CD4-positive, alpha-beta T cell treated with Interleukin-10 for 1 hour (primary cell): ENCODE data around the gene NENF.
"Not testable (repeated sequence)": the region's sequence is repeated elsewhere in the genome, so short reads cannot be mapped to it uniquely, and the experiment has no call there.

Experiments
- DNase-seq: peaks from one replicate; pipeline ENCODE4 v3.0.0-alpha.2; 2020

NENF gene

DNA sequence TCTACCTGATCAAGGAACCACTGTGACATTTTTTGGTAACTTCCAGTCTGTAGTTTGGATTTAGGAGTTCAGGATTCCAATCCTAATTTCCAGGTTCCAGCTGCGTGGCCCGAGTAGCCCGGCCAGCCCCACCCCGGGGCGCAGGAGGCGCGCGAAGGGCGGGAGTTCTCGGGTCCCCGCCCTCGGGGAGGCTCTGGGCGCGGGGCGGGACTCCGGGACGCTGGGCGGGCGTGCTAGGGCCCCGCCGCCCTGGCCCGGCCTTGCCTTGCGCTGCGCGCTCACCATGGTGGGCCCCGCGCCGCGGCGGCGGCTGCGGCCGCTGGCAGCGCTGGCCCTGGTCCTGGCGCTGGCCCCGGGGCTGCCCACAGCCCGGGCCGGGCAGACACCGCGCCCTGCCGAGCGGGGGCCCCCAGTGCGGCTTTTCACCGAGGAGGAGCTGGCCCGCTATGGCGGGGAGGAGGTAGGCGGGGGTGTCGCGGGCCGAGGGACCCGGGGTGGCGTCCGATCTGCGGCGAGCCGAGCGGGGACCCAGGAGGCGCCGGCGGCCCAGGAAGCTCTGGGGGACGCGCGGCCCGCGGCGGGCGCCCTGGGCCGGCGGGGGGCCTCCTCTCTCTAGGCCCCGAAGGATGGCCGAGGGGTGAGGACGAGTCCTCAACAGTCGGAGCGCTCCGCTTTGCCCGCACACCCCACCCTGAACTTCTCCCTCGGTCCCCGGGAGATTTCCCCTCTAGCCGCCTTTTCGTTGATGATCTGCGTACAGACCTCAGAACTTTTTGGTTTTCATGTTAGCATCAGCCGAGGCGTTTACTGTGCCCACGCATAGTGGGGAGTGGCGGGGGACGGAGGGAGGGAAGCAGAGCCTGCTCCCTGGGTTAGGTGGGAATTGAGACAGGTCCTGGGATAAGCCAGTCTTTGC lies at the start of gene NENF:
Gene NENF (plus strand): TSS at position 260 of the 916 bp plus-strand sequence. CDS start 24 bp downstream, at position 284.
- DNase-seq: peak; percentile 74

DNA sequence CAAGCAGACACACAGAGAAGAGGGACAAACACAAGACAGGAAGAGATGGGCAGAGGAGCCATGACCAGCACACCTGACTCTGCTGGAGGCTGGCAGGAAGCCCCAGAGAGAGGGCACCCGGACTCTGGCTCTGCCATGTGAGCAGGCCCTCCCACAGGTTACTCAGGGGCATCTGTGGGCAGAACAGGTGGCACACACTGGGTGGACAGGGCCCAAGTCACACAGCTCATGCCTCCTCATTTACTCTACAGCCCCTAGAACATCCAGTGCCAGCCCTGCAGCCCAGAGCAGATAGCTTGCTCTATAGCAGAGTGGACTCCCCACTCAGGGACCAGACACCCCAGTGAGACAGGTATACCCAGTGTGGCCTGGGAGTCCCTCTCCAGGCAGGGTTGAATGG lies 46.7 kb upstream of the NENF start:
- DNase-seq: no peak

DNA sequence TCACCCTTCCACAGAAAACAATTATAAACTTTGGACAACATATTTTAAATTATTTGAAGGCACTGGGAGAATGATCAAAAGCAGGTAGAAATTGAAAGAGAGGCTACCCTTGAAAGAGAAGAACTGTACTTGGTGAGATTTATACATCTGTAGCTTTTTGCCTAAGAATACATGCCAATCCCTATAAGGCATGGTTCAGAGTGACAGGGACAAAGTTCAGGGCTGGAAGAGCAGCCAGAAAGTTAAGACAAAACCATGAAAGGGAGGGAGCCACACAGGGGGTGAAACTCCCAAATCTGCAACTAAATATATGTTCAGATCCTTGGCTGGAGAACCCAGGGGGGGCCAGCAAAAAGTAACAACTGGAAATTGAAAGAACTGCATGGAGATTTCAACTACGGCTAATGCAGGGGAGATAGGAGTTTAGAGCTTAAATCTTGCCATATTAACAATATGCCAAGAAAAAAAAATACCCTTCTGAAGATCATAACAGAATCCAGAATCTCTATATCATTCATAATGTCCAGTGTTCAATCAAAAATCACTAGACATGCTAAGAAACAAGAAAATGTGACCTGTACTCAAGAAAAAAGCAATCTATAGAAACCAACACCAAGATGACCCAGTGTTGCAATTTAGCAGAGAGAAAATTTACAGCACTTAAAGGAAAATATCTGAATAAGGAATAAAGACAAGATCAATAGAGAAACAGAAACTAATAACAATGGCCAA lies 43.6 kb upstream of the NENF start:
- DNase-seq: no peak

DNA sequence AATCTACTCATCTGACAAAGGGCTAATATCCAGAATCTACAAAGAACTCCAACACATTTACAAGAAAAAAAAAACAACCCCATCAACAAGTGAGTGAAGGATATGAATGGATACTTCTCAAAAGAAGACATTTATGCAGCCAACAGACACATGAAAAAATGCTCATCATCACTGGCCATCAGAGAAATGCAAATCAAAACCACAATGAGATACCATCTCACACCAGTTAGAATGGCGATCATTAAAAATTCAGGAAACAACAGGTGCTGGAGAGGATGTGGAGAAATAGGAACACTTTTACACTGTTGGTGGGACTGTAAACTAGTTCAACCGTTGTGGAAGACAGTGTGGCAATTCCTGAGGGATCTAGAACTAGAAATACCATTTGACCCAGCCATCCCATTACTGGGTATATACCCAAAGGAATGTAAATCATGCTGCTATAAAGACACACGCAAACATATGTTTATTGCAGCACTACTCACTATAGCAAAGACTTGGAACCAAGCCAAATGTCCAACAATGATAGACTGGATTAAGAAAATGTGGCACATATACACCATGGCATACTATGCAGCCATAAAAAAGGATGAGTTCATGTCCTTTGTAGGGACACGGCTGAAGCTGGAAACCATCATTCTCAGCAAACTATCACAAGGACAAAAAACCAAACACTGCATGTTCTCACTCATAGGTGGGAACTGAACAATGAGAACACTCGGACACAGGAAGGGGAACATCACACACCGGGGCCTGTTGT lies 36.9 kb upstream of the NENF start:
- not testable (repeated sequence) for DNase-seq

DNA sequence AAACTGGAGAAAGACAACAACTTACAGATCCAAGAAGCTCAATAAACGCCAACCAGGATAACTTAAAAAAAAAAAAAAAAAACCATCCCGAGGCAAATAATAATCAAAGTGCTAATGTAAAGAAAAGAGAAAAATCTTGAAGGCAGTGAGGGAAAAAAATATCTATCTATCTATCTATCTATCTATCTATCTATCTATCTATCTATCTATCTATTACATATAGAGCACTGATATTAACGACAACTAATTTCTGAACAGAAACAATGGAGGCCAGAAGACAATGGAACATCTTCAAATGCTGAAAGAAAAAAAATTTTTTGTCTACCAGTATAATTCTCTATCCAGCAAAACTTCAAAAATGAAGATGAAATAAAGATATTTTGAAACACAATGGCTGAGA lies 36.1 kb upstream of the NENF start:
- no peak for DNase-seq

DNA sequence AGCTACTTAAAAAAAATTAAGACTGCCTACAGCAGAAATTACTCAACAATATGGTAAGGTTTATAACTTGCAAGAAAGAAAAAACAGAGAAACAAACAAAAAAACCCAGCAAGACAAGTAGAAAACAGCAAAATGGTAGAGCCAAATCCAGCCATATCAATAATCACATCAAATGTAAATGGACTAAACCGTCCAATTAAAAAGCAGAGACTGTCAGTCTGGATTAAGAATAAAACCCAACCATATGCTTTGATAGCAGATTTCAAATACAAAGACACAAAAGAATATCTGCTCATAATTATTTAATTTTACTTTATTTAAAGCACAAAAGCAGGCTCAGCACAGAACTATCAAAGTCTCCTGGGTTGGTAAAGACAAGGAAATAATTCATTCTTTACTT lies 35.5 kb upstream of the NENF start:
- DNase-seq: no peak

DNA sequence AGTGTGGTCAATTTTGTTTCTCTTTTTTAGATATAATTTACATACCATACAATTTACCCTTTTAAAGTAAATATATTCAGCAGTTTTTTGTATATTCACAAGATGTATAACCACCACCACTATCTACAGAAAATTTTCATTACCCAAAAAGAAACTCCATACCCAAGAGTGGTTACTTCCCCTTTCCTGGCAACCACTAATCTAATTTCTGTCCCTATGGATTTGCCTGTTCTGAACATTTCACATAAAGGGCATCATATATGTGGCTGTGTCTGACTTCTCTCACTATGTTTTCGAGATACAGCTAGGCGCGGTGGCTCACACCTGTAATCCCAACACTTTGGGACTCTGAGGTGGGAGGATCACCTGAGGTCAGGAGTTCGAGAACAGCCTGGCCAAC lies 31.7 kb upstream of the NENF start:
- no peak for DNase-seq

DNA sequence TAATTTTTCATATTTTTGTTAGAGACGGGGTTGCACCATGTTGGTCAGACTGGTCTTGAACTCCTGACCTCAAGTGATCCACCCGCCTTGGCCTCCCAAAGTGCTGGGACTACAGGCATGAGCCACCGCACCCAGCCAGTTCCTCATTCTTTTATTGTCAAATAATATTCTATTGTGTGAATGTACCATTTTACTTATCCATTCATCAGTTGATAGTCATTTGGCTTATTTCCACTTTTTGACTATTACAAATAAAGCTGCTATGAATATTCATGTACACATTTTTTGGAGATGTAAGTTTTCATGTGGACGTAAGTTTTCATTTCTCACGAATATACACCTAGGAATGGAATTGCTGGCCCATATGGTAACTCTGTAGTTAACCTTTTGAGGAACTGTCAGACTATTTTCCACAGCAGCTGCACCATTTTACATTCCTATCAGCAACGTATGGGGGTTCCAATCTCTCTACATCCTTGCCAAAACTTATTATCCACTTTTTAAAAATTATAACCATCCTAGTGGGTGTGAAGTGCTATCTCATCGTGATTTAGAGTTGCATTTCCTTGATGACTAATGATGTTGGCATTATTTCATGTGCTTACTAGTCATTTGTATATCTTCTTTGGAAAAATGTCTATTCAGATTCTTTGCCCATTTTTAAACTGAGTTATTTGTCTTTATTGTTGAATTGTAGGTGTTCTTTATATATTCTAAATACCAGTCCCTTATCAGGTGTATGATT lies 30.7 kb upstream of the NENF start:
- DNase-seq: no peak

DNA sequence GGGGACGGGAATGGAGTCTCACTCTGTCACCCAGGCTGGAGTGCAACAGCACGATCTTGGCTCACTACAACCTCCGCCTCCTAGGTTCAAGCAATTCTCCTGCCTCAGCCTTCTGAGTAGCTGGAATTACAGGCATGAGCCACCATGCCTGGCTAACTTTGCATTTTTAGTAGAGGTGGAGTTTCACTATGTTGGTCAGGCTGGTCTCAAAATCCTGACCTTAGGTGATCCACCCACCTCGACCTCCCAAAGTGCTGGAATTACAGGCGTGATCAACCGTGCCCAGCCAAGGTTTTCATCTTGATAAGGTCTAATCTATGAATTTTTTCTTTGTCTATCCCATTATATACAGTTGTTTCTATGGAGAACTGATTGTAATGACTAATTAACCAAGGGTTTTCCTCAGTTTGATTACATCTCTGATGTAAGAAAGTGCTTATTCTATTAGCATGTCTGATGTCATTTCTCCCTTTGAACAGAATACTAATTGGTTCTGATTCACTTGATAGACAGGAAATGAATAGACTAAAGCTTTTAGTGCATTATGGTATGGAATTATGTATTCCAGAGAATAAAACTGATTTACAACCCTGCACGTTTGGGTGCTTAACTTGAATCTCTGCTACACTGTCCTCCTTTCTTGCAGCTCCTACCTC lies 29.9 kb upstream of the NENF start:
- DNase-seq: no peak

DNA sequence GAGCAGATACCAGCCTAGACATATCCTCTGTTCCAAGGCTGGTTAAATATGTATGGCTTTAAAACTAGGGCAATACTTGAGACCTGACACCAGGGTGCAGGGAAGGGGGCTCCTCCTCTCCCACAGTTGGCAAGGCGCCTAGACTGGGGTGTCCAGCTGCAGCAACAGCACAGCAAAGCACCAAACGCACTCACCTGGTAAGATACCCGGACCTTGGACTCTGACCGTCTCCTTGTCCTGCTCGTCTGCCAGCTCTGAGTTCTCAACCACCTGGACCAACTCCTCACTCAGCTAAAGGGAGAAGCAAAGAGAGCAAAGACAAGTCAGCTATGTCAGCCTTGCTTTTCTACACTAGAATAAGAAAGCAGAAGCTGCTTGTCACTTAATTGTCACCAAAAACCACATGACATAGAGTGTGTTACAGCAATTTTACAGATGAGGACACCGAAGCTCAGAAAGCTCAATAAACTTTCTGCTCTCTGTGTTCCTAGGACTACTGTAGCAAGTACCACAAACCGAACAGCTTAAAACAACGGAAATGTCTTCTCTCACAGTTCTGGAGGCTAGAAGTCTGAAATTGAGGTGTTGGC lies 22.4 kb upstream of the NENF start:
- DNase-seq: no peak

DNA sequence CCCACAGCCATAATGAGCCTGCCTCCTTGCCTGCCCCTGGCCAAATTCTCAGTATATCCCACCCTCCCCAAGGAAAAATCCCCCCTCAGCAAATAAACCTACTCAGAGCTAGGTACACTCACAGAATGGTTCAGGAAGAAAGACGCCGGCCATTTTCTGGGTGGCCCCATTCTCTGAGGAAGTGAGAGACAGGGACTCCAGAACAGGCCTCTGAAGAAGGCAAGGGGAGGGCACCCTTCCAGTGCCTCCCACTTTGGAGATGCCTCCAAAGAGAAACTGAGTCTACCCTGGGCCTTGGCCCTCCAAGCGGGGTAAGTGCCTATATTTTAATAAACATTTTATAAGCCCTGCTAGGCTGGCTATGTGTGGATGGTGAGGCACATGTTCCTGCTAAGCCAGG lies 20.3 kb upstream of the NENF start:
- DNase-seq: no peak

DNA sequence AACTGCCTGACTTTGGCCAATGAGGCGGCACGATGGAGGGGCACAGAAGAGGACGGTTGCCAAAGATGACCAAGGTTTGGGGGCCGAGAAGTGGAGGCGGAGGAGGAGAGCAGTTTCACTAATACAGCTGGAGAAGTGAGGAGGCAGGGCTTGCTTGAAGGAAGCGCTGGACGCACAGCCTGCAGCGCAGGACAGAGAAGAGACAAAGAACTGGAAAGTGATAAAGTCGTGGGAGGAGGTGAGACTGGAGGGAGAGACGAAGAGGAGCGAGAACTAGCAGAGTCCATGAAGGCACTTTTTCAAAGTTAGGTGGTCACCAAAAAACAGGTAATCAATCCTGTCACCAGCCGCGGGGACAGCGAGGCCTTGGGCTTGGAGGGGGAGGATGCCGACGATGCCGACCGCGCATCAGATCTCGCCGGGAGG lies 18.8 kb upstream of the NENF start:
- DNase-seq: no peak

DNA sequence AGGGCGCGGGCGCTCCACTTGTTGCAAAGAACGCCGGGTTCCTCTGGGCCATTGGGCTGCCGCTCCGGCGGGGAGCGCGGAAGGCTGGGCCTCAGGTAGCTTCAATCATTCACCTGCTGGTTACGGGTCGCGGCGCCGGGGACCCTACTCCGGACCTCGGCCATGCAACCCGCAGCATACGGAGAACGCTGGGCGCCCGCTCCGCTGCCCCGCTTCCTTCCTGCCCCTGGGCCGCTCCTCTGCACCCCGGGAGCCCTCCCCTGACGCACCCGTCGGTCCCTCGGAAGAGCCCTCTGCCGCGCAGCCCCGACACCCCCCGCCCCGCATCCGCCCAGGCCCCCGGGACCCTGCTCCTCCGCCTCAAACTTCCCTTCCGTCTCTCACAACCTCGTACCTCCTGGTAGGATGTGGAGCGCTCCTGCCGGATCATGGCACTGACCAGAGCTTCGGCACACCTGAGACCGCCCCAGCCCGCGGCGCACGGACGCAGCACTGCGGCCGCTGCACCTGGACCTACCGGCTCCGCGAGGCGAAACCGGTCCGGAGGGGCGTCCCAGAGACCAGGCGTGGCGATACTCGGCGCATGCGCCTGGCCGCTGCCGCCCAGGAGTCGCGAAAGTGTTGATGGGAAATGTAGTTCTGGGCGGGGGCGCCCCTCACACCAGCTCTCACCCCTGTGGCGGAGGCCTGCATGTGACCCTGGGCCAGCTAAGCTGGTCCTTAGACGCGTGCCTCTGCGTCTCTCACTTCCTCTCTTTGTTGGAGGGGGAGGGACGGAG lies 18.2 kb upstream of the NENF start, which contains the start of gene PACC1:
Gene PACC1 (minus strand): TSS at position 559 of the 779 bp plus-strand sequence. CDS start 129 bp downstream, at position 430.
- DNase-seq: peak; percentile 93

DNA sequence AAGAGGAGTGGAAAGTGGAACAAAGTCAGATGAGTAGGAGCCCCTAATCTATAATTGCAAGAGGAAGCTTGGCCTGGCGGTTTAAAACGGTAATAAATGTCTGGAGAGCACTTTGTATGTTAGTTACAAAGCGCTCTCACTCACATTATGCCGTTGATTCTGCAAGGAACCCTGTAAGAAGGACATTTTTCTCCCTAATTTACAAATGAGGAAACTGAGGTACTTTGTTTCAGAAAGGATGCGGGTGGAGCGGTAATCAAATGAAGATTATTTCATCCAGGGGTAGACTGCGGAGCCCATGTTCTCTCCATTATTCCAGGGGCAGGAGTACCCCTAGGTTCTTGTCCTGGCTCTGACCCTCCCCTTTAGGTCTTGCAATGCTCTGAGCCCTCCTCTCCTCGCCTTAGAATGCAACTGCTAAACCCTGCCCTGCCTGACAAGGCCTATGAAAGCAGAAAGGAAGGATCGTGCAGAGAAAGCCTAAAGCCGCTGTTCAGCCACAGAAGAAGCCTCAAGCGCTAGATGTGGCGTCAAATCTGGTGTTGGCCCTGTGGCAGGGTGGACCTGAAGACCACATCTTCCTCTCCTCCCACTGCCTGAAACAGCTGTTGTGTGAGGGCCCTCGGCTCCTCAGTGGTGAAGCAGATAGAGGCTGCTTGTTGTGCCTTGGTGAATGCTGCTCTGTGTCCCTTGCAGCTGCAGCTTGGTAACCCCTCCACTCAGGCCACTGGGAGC lies 17.4 kb upstream of the NENF start:
- DNase-seq: no peak

DNA sequence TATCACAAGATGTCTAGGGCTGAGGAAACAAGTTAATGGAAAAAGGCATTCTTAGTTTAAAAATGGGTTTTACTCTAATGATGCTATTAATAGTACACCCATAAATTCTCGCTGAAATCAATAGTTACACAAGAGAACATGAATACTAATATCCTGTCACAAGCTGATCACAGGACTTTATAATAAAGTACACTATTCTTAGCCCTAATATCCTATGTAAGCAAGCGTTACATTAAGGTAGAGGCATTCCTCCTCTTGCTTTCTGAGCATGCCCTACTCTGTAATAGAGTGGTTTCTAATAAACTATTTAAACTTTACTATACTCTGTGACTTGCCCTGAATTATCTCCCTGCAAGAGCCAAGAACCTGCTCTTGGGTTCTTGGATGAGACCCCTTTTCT lies 11.6 kb upstream of the NENF start:
- DNase-seq: no peak

DNA sequence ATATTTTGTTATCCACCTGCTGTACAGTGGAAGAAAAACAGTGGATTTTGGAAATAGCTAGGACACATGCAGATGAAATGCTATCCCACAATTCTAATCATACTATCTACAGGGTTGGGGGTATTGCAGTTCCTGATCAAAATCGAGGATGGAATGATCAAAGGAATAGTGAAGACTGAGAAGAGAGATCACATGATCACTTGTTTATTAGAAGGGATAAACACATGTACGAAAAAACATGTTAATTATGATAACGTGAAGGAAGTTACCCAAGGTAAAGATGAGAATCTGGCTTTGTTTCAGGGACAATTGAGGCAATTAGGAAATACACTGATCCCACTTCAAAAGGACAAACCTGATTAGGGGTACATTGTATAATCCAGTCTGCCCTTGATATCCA lies 8.8 kb upstream of the NENF start:
- DNase-seq: no peak

DNA sequence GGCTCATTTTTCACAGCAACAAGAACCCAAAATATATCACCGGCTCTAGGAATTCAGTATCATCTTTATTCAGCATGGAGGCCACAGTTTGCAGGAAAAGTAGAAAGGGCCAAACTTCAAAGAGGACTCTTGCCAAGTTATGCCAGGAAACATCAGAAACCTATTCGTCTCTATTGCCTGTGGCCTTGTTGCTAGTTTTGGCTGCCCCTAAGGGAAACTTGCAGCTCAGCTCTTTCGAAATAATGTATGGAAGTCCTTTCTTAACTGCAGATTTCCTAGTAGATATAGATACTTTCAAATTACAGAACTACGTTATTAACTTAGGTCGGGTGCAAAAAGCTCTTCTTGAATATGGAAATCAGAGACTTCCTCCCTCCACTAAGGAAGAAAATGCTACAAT lies 4.2 kb upstream of the NENF start:
- no peak for DNase-seq

DNA sequence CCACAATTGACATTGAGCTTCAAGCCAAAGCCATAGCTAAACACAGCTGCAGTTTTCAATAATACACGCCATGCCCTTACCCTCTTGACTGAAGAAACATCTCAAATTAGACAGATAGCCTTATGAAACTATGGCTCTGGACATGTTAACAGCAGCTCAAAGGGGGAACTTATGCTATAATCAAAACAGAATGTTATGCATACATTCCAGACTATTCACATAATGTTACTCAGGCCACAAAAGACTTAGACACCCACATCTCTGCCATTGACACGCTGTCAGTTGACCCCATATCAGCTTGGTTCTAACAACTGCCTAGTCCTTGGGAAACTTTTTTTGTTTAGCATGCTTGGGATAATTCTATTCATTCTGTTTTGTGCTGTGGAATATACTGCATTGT lies 2.3 kb upstream of the NENF start:
- DNase-seq: no peak

DNA sequence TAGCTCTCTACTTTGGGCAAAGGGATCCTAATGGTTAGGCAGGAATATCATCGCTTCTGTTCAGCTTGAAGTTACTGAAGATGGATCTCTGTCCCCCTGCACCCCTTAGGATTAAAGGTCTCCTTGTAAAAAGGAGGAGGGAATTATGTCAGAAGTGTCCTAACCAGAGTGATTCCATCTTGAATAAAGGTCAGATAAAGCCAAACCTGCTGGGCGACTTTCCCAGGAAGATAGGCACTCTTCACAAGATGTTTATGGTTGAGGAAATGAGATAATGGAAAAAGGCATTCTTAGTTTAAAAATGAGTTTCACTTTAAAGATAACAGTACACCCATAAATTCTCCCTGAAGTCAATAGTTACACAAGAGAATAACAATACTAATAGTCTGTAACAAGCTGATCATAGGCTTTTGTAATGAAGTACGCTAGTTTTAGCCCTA lies 1.7 kb upstream of the NENF start:
- no peak for DNase-seq

DNA sequence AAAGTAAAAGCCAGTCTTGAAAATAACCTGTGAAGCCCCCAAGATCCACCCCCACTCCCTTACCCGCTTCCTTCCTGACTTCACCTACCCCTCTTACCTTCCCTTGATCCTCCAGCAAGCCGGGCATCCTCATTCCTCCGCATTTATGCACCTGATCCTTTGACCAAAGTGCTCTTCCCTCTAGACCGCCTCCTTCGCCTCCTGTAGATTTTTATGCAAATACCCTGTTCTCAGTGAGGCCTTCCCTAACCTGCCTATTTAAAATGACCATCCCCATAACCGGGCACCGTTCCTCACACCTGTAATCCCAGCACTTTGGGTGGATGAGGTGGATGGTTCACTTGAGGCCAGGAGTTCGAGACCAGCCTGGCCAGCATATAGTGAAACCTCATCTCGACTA lies 1.1 kb upstream of the NENF start:
- DNase-seq: no peak
